CD4-positive, alpha-beta T cell (primary cell): Measurements from ENCODE around the gene SND1. TPM values are rescaled to one million over a fixed set of nuclear protein-coding genes. Genes with fewer than 3 reads are reported as not detected.

Experiments
- ATAC-seq: fragments of 200-7000 bp; cut with Tn5 transposase; one replicate; pipeline ENCODE4 v1.10.0; 2022; ENCODE audit warnings: mild to moderate bottlenecking; ENCODE audit not compliant: poor library complexity
- CTCF ChIA-PET: fragments of 350-600 bp; sonication (Branson Sonifier 250); formaldehyde crosslinking; loops from one replicate; lab custom pipeline; 2021; ENCODE audit warnings: antibody characterized with exemption, inconsistent platforms; lab: Charles Lee
- POLR2A ChIA-PET: fragments of 350-600 bp; sonication (Branson Sonifier 250); formaldehyde crosslinking; loops from one replicate; lab custom pipeline; 2021; ENCODE audit warnings: antibody characterized with exemption, inconsistent platforms; lab: Charles Lee
- DNase-seq, 14 experiments: peaks; one replicate each; pipeline ENCODE4 v3.0.0-alpha.2; 2013 to 2020; ENCODE audit warnings: mixed read lengths in 2 of 14
- H3K27ac ChIP-seq, 2 donors: one replicate each; pipeline versions ENCODE4 v1.5.1 to v1.7.0; 2013; ENCODE audit warnings: low read length in 2 of 2, low read depth in 1 of 2, mild to moderate bottlenecking in 1 of 2
- H3K27me3 ChIP-seq, 2 experiments: 1 replicate in 1 of 2; 2 replicates in 1 of 2; pipeline versions ENCODE4 v1.6.1 to v1.7.0; 2013; ENCODE audit warnings: low read length in 2 of 2, control low read depth in 1 of 2, mild to moderate bottlenecking in 1 of 2, moderate library complexity in 1 of 2; ENCODE audit not compliant: insufficient read depth in 2 of 2, control insufficient read depth in 1 of 2
- H3K36me3 ChIP-seq: one replicate; pipeline ENCODE4 v1.6.1; 2013; ENCODE audit warnings: low read length, control low read depth; ENCODE audit not compliant: insufficient read depth
- H3K4me1 ChIP-seq: one replicate; pipeline ENCODE4 v1.6.1; 2013; ENCODE audit warnings: low read length, control low read depth; ENCODE audit not compliant: insufficient read depth
- H3K4me3 ChIP-seq: one replicate; pipeline ENCODE4 v1.5.1; 2013; ENCODE audit warnings: mild to moderate bottlenecking, low read length, moderate library complexity
- H3K9me3 ChIP-seq, 2 experiments: 1 replicate in 1 of 2; 2 replicates in 1 of 2; pipeline versions ENCODE4 v1.6.1 to v1.7.0; 2013; ENCODE audit warnings: low read length in 2 of 2, mild to moderate bottlenecking in 2 of 2, control low read depth in 1 of 2, moderate library complexity in 1 of 2; ENCODE audit not compliant: control insufficient read depth in 1 of 2, insufficient read depth in 1 of 2
- H3K27ac Mint-ChIP-seq: one replicate; pipeline ENCODE4 v1.8.0; 2020; ENCODE audit warnings: mixed read lengths
- H3K27me3 Mint-ChIP-seq: one replicate; pipeline ENCODE4 v1.8.0; 2021; ENCODE audit warnings: mixed read lengths
- H3K36me3 Mint-ChIP-seq: one replicate; pipeline ENCODE4 v1.8.0; 2021; ENCODE audit warnings: low read depth, mixed read lengths
- H3K4me1 Mint-ChIP-seq: one replicate; pipeline ENCODE4 v1.8.0; 2021; ENCODE audit warnings: low read depth, mixed read lengths
- H3K4me3 Mint-ChIP-seq: one replicate; pipeline ENCODE4 v1.8.0; 2020; ENCODE audit warnings: mild to moderate bottlenecking, mixed read lengths
- H3K9me3 Mint-ChIP-seq: one replicate; pipeline ENCODE4 v1.8.0; 2020; ENCODE audit warnings: mixed read lengths
- CTCF ChIP-seq: fragments of 200-600 bp; IDR thresholded peaks from one replicate; pipeline ENCODE4 v1.8.0; 2022; ENCODE audit warnings: antibody characterized with exemption, mild to moderate bottlenecking
- intact Hi-C, 2 experiments: fragments of 100-400 bp; cut with DNase I in 1 of 2; cut with micrococcal nuclease in 1 of 2; formaldehyde crosslinking; loops; one replicate each; pipeline versions ENCODE4 v1.15.1 to v1.9.0; 2023 to 2025; cut with DNase I, micrococcal nuclease
- total RNA-seq, 174 experiments: library from RNA in 2 of 174; stranded (reverse) in 2 of 174; gene quantifications; one replicate each; pipeline ENCODE4 v1.2.3 and lab custom pipeline; 2021 to 2026

Gene SND1
- total RNA-seq, 2 experiments from 2014 or later = 104 to 113 TPM

- H3K4me1 ChIP-seq = no peaks in the 10 kb centered on the region
- H3K27ac ChIP-seq = no peak overlapping the region
- peaks cover 10% of the 10 kb centered on the region for H3K4me1 Mint-ChIP-seq
- ChIA-PET POLR2A (no interaction called here), CTCF (interaction anchor here (0.9 kb wide), 1 partner anchor 22 kb away, joined by 3 read pairs; no protein-coding TSS in a partner anchor)
- no peaks in the 10 kb centered on the region for H3K9me3 ChIP-seq
- DNase-seq (no peak), ATAC-seq (no peak)
- no peak for TF ChIP-seq CTCF
- H3K4me3 Mint-ChIP-seq = no peak overlapping the region
- no peaks in the 10 kb centered on the region for H3K9me3 Mint-ChIP-seq
- no peaks in the 10 kb centered on the region for H3K36me3 Mint-ChIP-seq
- no peak overlapping the region for H3K27ac Mint-ChIP-seq
- no peaks in the 10 kb centered on the region for H3K36me3 ChIP-seq
- intact Hi-C loops = no loop called here
- no peaks in the 10 kb centered on the region for H3K27me3 Mint-ChIP-seq
- no peak overlapping the region for H3K4me3 ChIP-seq
- H3K27me3 ChIP-seq = no peaks in the 10 kb centered on the region
These were observed 264.7 kb downstream of the SND1 start for GRCh38 chr7:127916735-127917134.

- H3K4me1 ChIP-seq = no peaks in the 10 kb centered on the region
- no peak for TF ChIP-seq CTCF
- no peak overlapping the region for H3K4me3 Mint-ChIP-seq
- ChIA-PET POLR2A (no interaction called here), CTCF (no interaction called here)
- no peaks in the 10 kb centered on the region for H3K36me3 ChIP-seq
- H3K27me3 Mint-ChIP-seq = no peaks in the 10 kb centered on the region
- H3K27ac Mint-ChIP-seq = no peak overlapping the region
- no peaks in the 10 kb centered on the region for H3K27me3 ChIP-seq
- no peaks in the 10 kb centered on the region for H3K36me3 Mint-ChIP-seq
- intact Hi-C loops = no loop called here
- no peak overlapping the region for H3K27ac ChIP-seq
- H3K9me3 Mint-ChIP-seq = no peaks in the 10 kb centered on the region
- no peak overlapping the region for H3K4me3 ChIP-seq
- DNase-seq = no peak
- no peak for ATAC-seq
- no peaks in the 10 kb centered on the region for H3K9me3 ChIP-seq
- H3K4me1 Mint-ChIP-seq = peaks cover 12% of the 10 kb centered on the region
These were observed 266.1 kb downstream of the SND1 start for GRCh38 chr7:127918130-127918529.

GRCh38 chr7:127920787-127921438, 268.9 kb downstream of the SND1 start:
- DNase-seq (no peak), ATAC-seq (no peak)
- Histone ChIP-seq H3K27me3 (no peaks in the 10 kb centered on the region), H3K4me1 (no peaks in the 10 kb centered on the region), H3K9me3 (no peaks in the 10 kb centered on the region), H3K36me3 (no peaks in the 10 kb centered on the region), H3K4me3 (no peak overlapping the region), H3K27ac (no peak overlapping the region)
- Mint-ChIP-seq H3K4me1 (peaks cover 24% of the 10 kb centered on the region), H3K27me3 (no peaks in the 10 kb centered on the region), H3K4me3 (no peak overlapping the region), H3K27ac (no peak overlapping the region), H3K36me3 (no peaks in the 10 kb centered on the region), H3K9me3 (no peaks in the 10 kb centered on the region)
- ChIA-PET CTCF (interaction anchor here (0.6 kb wide), 1 partner anchor 35 kb away, joined by 3 read pairs; no protein-coding TSS in a partner anchor), POLR2A (no interaction called here)
- intact Hi-C loops = no loop called here
- TF ChIP-seq CTCF = no peak
